Measurements from ENCODE around the gene IQGAP2.

GRCh38 chr5:76526950-76527583 lies 124.0 kb downstream of the IQGAP2 start:
- no peak for TF ChIP-seq YY1 (IDR thresholded peaks at IDR 0.05; ENCODE audit: low read depth)
- no peak for TF ChIP-seq EP300 (IDR thresholded peaks at IDR 0.05; ENCODE audit: borderline replicate concordance)
- no peak for TF ChIP-seq REST (IDR thresholded peaks at IDR 0.05; ENCODE audit: low read depth)
- TF ChIP-seq NFIC (IDR thresholded peaks at IDR 0.05): no peak
- no peak for TF ChIP-seq CEBPB (IDR thresholded peaks at IDR 0.05)
- no peak for TF ChIP-seq TAF1 (IDR thresholded peaks at IDR 0.05; ENCODE audit: low read depth)
- TF ChIP-seq MAX (IDR thresholded peaks at IDR 0.05): no peak
- TF ChIP-seq RAD21 (IDR thresholded peaks at IDR 0.05; ENCODE audit: low read depth): no peak
- TF ChIP-seq TEAD4 (IDR thresholded peaks at IDR 0.05): no peak
- TF ChIP-seq TCF12 (IDR thresholded peaks at IDR 0.05; ENCODE audit: low read depth): no peak
- no peak for TF ChIP-seq CREB1 (IDR thresholded peaks at IDR 0.05; ENCODE audit: low read depth)
- TF ChIP-seq EGR1 (IDR thresholded peaks at IDR 0.05): no peak
- TF ChIP-seq USF1 (IDR thresholded peaks at IDR 0.05): no peak
